Bronchial epithelial cell (primary cell): ENCODE measurements around the gene MAP4K3. TPM values are rescaled to one million over a fixed set of nuclear protein-coding genes. Genes with fewer than 3 reads are reported as not detected.

Source experiments
- DNase-seq: peaks from one replicate; pipeline ENCODE4 v3.0.0-alpha.2; 2010; ENCODE audit warnings: low read depth
- FAIRE-seq: peaks from 2 replicates; lab custom pipeline; 2011; peaks lifted over from hg19 to GRCh38; lab: Jason Lieb, UNC
- H3K27me3 ChIP-seq: 2 replicates; pipeline ENCODE4 v1.5.1; 2011; ENCODE audit warnings: low read length; ENCODE audit not compliant: control insufficient read depth, insufficient read depth
- H3K36me3 ChIP-seq: 2 replicates; pipeline ENCODE4 v1.5.1; 2011; ENCODE audit warnings: low read length; ENCODE audit not compliant: control insufficient read depth, insufficient read depth
- H3K4me3 ChIP-seq: 2 replicates; pipeline ENCODE4 v1.5.1; 2011; ENCODE audit warnings: mild to moderate bottlenecking, low read depth, low read length, control low read depth
- total RNA-seq: library from RNA; depleted of rRNA; stranded (reverse); fragments of >200 nt; gene quantifications from 2 replicates; pipeline ENCODE4 v1.2.1, GENCODE V29; 2014
- TF ChIP-seq, protein P1 (sequence below): IDR thresholded peaks from 2 replicates; pipeline ENCODE4 v1.5.1; 2011; ENCODE audit warnings: mild to moderate bottlenecking, moderate library complexity, low read length, control low read depth, inconsistent platforms; ENCODE audit not compliant: insufficient read depth, severe bottlenecking

MAP4K3 gene
- total RNA-seq, 1 donor from 2014 or later: 19.7 TPM

DNA sequence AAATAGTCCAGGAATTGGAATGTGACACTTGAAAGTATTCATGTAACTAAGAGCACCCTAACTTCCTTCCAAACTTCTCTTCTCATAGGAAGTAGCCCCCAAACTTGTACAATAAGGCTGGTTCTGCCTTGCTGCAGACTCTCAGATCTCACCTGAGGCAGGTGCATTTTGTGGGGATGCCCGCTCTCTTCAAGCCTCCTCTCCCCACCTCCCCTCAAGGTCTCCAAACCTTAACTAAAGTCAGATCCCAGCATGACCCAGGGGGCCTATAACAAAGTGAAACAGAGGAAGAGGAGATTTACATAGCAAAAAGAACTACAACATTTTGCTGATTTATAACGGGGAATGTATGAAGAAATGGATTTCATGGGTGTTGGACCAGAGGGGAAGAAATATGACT is 216.9 kb downstream of the MAP4K3 start:
- Histone ChIP-seq H3K36me3 (no peaks in the 10 kb centered on the region), H3K4me3 (no peak overlapping the region), H3K27me3 (no peaks in the 10 kb centered on the region)
- DNase-seq (no peak), FAIRE-seq (no peak)
- TF ChIP-seq, protein P1, sequence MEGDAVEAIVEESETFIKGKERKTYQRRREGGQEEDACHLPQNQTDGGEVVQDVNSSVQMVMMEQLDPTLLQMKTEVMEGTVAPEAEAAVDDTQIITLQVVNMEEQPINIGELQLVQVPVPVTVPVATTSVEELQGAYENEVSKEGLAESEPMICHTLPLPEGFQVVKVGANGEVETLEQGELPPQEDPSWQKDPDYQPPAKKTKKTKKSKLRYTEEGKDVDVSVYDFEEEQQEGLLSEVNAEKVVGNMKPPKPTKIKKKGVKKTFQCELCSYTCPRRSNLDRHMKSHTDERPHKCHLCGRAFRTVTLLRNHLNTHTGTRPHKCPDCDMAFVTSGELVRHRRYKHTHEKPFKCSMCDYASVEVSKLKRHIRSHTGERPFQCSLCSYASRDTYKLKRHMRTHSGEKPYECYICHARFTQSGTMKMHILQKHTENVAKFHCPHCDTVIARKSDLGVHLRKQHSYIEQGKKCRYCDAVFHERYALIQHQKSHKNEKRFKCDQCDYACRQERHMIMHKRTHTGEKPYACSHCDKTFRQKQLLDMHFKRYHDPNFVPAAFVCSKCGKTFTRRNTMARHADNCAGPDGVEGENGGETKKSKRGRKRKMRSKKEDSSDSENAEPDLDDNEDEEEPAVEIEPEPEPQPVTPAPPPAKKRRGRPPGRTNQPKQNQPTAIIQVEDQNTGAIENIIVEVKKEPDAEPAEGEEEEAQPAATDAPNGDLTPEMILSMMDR: no peak

DNA sequence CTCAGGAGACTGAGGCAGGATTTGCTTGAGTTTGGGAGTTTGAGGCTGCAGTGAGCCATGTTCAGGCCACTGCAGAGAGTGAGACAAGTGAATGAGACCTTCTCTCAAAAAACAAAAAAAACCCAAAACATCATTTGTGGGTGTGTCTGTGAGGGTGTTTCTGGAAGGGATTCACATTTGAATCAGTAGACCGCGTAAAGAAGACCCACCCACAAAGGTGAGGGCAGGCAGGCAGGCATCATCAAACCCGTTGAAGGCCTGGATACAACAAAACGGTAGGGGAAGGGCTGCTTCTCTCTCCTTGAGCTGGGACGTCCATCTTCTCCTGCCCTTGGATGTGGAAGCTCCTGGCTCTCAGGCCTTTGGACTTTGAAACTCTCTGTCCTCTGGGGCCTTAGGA is 218.7 kb downstream of the MAP4K3 start:
- H3K4me3 ChIP-seq: no peak overlapping the region
- no peaks in the 10 kb centered on the region for H3K27me3 ChIP-seq
- H3K36me3 ChIP-seq: no peaks in the 10 kb centered on the region
- TF ChIP-seq, protein P1: no peak
- FAIRE-seq: no peak
- DNase-seq: no peak

DNA sequence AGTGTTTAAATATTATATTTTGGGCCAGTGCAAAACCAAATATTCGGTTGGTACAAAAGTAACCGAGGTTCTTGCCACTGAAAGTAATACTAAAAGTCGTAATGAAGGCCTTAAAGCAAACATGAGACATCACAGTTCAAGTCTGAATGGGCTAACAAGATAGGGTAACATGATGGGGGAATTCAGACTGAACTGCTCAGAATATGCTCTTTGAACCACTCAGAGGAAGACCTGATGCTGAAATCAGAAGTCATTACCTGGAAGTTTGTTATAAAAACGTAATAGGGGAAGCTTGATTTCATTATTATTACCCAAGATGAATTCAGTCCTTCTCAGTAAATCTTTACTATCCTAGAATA is 219.9 kb downstream of the MAP4K3 start:
- Histone ChIP-seq H3K4me3 (no peak overlapping the region), H3K27me3 (no peaks in the 10 kb centered on the region), H3K36me3 (no peaks in the 10 kb centered on the region)
- FAIRE-seq: no peak
- TF ChIP-seq, protein P1: no peak
- no peak for DNase-seq

DNA sequence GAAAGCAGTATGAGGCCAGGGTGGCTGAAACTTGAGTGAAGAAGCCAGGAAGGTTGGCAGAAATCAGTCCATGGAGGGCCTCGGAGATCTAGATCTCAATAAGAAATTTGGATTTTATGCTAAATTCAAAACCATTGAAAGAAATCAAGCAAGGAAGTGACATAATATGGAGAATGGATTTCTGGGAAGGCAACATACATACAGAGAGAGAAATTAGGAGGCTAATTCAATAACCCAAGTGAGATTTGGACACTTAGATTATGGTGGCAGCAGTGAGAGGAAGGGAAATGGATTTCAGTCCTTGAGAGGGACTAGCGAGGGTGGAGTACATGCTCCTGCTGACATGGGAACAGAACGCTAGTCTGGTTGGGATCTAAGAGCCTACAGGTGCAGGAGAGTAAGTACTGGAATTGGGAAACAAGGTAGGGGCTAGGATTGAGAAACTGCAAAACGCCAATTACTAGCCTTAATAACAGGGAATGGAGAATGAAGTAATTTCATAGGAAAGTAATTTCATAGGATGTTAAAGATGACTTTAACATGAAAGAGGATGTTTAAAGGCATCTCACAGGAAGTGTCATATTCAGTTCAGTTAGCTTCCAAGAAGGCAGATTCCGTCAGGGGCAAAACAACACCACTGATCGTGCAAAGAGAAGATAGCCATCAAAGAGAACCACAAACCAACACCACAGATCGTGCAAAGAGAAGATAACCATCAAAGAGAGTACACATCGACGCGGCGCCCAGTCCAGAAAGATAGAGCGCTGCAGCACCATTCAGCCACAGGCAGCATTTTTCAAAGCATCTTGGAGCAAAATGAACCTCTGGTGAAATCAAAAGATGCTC is 220.5 kb downstream of the MAP4K3 start:
- DNase-seq (no peak), FAIRE-seq (no peak)
- Histone ChIP-seq H3K27me3 (no peaks in the 10 kb centered on the region), H3K36me3 (no peaks in the 10 kb centered on the region), H3K4me3 (no peak overlapping the region)
- TF ChIP-seq, protein P1: no peak

DNA sequence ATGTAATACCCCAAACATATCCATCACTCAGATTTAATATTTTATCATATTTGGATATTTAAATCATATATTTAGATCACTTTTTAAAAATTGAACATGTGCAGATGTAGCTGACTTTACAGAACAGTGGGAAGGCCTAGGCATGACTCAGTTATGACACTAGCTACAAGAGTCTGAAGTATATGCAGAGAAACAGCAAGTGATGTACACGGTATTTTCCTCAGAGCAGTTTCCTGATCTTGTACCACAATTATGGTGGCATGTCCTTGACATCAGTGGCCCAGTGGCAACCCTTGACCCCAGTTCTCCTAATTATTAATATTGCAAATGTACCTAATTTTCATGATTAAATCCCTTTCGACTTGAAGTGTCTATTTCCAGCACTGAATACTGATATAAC is 221.5 kb downstream of the MAP4K3 start:
- H3K27me3 ChIP-seq: no peaks in the 10 kb centered on the region
- no peak for DNase-seq
- H3K4me3 ChIP-seq: no peak overlapping the region
- TF ChIP-seq, protein P1: no peak
- FAIRE-seq: no peak
- H3K36me3 ChIP-seq: no peaks in the 10 kb centered on the region
